ENCODE measurements around the gene ELP5.
A peak's percentile ranks its signal among the peaks of the same experiment; 100 is the strongest.

Gene ELP5

GRCh38 chr17:7219229-7219811 lies 32.7 kb upstream of the ELP5 start:
- DNase-seq (ENCODE audit: low read depth in 2 of 2): no peak

GRCh38 chr17:7219812-7220592 lies 32.0 kb upstream of the ELP5 start, which contains the start of the genes ACADVL and DLG4:
Gene ACADVL (plus strand): TSS chr17:7219938. CDS start chr17:7219985, 47 bp downstream.
Gene DLG4 (minus strand): TSS chr17:7219836.
- peak; percentile 84 to 91 for DNase-seq (ENCODE audit: low read depth in 2 of 2)

- DNase-seq (ENCODE audit: low read depth in 2 of 2): no peak
Measured at GRCh38 chr17:7220593-7221277, 31.3 kb upstream of the ELP5 start.

- DNase-seq (ENCODE audit: low read depth in 2 of 2): no peak
Measured at GRCh38 chr17:7221278-7222092, 30.5 kb upstream of the ELP5 start.

- no peak for DNase-seq (ENCODE audit: low read depth in 2 of 2)
Measured at GRCh38 chr17:7222093-7222971, 29.7 kb upstream of the ELP5 start.

- no peak for DNase-seq (ENCODE audit: low read depth in 2 of 2)
Measured at GRCh38 chr17:7222972-7223292, 29.1 kb upstream of the ELP5 start.

- DNase-seq (ENCODE audit: low read depth in 2 of 2): no peak
Measured at GRCh38 chr17:7223375-7223774, 28.6 kb upstream of the ELP5 start.

- DNase-seq (ENCODE audit: low read depth in 2 of 2): no peak
Measured at GRCh38 chr17:7224110-7224509, 27.9 kb upstream of the ELP5 start.

GRCh38 chr17:7224661-7225111 lies 27.3 kb upstream of the ELP5 start:
- no peak for DNase-seq (ENCODE audit: low read depth in 2 of 2)

GRCh38 chr17:7225711-7226331 lies 26.2 kb upstream of the ELP5 start:
- DNase-seq (ENCODE audit: low read depth in 2 of 2): no peak

- no peak for DNase-seq (ENCODE audit: low read depth in 2 of 2)
Measured at GRCh38 chr17:7226721-7227710, 25.0 kb upstream of the ELP5 start.

- DNase-seq (ENCODE audit: low read depth in 2 of 2): no peak
Measured at GRCh38 chr17:7228920-7229319, 23.1 kb upstream of the ELP5 start.

- no peak for DNase-seq (ENCODE audit: low read depth in 2 of 2)
Measured at GRCh38 chr17:7229504-7229903, 22.5 kb upstream of the ELP5 start.

- DNase-seq (ENCODE audit: low read depth in 2 of 2): no peak
Measured at GRCh38 chr17:7232114-7232513, 19.9 kb upstream of the ELP5 start.

- DNase-seq (ENCODE audit: low read depth in 2 of 2): no peak
Measured at GRCh38 chr17:7233701-7234082, 18.3 kb upstream of the ELP5 start.

- peak; percentile 91 to 94 for DNase-seq (ENCODE audit: low read depth in 2 of 2)
Measured at GRCh38 chr17:7234083-7234951, 17.7 kb upstream of the ELP5 start, which contains the start of gene DVL2. Gene DVL2 (minus strand): TSS chr17:7234517. CDS start chr17:7234262, 255 bp downstream.

- no peak for DNase-seq (ENCODE audit: low read depth in 2 of 2)
Measured at GRCh38 chr17:7235693-7236665, 16.0 kb upstream of the ELP5 start.

Measured in stimulated activated CD8-positive, alpha-beta memory T cell treated with anti-CD3 and anti-CD28 coated beads, Interleukin-15, amount 100 ng/mL, for 48 hours (primary cell).